Activated T-cell treated with anti-CD3 and anti-CD28 coated beads for 4 hours (primary cell): ENCODE data around the gene ATG101.

Experiments used
- DNase-seq: peaks from one replicate; pipeline ENCODE4 v3.0.0-alpha.2; 2020

Gene ATG101

DNA sequence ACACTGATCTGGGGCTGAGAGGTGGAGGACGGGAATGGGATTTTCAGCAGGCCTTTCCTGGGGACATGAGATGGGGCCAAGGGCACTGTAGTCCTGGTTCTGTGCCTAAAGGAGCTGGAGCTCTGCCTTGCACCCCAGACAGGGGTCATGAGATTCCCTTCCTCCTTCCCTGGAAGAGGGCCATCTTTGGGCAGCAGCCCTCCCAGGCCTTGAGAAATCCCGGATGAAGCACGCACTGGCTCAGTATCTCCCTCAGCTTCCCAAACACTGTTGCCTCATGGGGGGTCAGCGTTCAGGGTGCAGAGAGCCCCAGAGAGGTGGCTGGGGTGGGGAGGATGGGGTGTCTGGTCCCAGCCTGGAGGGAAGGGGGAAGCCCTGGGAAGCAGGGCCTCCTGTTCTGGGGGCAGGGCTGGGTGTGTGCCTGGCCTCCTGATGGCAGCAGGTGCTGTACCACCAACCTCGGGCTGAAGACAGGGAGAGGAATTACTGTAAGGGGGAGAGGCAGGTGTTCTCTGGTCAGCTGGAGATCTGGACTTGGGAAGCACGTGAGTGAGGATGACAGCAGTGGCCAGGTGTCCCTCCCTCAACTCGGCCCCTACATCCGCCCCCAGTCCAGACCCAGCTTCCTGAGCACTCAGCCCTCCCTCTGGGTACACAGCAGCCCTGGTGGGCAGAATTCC lies 26.9 kb upstream of the ATG101 start:
- DNase-seq: no peak

DNA sequence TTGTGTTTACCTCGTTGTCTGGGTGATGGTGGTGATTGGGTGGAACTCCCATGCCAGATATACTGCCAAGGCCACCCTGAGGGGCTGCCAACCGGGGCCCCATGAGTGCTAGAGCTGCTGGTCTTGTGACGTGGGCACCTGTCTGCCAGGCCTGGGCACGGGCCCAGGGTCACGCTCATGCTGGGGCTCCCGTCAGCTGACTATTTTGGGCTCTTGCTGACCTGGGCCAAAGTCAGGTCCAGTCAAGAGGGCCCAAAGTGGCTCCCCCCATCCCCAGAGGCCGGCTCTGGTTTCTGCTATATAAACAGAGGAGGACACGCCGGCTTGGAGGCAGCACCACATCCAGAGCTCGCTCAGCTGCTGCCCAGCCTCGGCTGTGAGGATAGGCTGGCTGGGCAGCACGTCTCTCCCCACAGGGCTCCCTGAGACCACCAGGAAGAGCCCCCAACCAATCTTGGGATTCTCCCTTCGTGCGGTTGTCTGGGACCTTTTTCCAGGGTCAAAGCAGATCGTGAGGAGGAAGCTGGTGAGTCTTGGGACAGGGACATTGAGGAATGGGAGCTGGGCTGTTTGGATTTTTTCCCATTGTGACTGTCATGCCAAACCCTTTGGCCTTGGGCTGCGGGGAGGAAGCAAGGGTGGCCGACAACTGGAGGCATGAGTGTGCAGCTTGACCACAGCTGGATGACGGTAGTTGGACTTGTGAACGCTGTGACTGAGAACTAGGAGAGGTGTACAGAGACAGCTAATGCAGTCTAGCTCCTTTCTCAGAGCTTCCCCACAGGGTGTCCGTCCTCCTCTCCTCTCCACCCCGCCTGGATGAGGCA lies 26.2 kb upstream of the ATG101 start:
- DNase-seq: no peak

DNA sequence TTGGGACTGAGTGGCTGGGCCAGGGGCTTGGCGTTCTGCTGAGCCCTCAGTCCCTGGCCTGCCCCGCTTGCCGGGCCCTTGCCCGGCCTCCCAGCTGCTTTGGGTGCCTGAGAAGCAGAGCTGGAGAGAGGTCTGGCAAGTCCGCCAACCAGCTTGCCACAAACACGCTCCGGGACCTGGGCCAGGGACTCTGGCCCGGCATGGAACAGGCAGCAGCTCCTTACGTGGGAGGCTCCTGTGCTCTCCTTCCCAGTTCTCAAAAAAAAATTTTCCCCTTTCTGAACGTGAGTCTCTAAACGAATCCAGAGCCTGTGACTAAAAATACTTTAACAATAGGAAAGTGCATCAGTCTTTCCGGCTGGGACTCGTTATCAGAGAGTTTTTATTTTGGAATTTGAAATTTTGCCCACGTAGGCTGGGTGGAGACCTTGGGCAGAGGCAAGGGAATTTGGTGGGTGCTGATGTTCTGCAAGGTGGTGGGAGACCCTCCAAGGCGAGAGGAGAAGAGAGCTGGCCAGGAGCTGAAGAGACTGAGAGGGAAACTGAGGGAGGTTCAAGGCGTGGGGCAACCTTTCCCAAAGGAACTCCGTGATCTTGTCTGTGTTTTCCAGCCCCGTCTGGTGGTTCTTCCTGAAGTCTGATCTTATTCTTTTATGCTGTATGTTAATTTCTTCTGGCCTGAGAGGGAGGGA lies 25.3 kb upstream of the ATG101 start:
- DNase-seq: no peak

DNA sequence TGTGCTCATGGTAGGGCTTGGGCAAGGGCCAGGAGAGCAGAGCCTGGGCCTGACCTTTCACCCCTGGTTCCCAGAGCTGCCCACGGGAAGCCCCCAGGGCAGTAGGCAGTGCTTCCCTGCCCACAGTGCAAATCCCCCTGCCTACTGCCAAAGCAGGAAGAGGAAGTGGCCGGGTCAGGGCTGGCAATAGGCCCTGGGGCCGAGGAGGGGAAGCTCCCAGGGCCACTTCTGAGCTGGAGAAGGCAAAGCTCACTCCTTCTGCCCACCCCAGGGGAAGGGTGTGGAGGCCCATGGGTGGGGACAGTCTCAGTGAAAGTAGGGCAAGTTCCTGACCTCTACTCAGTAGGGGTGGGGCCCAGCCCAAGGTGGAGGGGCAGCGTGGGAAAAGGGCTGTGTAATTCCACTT lies 24.0 kb upstream of the ATG101 start:
- no peak for DNase-seq

DNA sequence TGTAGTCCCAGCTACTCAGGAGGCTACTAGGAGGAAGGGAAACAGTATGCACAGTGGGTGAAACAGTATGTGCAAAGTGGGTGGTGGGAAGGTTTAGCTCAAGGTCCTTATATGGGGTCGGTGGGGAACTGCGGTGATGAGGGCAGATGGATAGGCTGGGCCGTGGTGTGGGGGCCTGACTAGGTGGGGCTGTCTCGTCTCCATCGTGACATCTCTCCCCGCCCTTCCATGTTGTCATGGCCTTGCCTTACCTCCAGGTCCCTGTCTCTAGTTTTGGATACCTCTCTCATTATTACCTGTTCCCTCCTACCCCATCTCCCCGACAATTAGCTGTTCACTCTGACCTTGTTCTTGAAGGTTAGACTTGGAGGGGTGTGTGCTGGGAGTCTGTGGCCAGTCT lies 22.9 kb upstream of the ATG101 start:
- DNase-seq: no peak

DNA sequence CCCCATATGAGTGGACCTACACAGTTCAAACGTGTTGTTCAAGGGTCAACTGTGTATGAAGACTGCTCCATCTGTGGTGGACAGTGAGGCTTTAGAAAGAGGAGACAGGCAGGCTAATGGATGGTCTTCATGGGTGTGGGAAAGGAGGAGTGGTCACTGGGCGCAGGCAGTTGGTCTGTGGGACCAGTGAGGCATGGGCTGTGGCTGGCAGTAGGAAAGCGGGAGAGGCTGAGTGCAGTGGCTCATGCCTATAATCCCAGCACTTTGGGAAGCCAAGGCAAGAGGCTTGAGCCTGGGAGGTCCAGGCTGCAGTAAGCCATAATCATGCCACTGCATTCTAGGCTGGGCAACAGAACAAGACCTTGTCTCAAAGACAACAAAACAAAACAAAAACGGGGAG lies 20.5 kb upstream of the ATG101 start:
- DNase-seq: no peak

DNA sequence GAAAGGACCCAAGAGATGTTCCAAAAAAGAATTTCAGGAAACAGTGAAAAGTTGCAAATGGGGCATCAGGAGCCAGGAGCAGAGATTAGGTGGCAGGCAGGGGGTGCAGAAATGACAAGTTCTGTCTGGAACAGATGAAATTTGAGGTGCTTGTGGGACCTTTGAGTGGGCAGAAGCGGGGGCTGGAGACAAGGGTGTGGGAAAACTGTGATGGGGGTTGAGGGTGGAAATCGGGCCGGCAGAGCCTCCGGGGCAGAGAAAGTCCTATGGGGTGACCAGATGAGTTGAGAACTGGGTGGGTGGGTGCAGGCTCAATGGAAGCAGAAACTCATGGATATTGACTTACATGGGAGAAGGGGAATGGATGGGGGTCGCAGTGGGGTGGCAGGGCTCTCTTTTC lies 20.1 kb upstream of the ATG101 start:
- DNase-seq: no peak

DNA sequence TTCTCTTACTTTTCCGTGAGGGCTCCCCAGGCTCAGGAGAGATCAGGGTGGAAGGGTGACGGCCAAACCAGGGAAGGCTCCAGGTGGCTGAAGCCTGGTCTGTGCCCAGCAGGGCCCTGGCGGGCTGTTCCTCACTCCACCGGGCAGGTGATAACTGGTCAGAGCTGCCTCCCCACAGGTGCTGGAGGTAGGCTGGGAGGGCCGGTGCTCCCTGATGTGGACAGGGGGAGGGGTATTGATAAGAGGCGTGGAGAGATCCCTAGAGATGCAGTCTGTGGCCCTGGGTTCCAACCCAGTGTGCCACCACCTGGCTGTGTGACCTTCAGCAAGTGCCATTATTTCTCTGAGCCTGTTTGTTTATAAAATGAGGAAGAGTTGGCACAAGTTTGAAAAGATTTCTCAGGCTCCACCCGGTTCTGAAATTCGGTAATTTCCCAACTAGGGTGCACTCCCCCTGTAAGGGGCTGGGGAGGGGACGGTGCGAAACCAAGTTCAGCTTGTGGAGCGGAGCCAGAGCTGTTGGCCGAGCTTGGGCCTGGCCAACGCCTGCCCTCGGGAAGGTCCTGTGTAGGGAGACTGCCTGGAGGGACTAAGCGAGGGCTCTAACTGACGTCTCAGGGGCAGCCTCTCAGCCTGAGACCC lies 19.5 kb upstream of the ATG101 start:
- no peak for DNase-seq

DNA sequence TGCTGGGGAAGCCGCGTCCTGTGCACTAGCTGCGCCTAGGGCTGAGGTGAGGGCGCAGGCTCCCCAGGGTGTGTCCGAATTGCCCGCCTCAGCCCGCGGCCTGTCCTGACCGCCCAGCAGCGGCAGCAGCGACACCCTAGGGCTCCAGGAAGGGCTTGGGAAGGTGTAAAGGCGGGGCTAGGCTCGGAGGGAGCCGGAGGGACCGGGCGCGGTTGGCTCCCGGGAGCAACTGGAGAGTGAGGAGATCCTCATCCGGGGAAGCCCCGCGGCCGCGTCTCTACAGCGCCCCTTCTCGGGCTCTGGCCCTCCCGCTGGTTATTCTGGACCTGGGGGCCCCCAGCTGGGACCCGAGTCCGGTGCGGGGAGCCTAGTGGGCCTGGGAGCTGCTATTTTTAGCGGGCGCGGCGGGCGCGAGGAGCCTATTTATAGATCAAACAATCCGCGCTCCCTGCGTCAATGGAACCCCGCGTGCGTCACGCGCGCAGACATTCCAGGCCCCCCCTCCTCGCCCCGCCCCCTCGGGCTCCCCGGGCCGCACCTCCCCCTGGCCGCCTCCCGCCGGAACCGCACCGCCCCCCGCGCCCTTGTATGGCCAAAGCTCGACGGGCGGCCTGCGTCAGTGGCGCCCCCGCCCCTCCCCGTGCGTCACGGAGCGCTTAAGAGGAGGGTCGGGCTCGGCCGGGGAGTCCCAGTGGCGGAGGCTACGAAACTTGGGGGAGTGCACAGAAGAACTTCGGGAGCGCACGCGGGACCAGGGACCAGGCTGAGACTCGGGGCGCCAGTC lies 18.8 kb upstream of the ATG101 start, which contains the start of gene NR4A1:
Gene NR4A1, plus strand, starts transcription at position 685 of the 784 bp plus-strand sequence. CDS start 2,887 bp downstream, outside the sequence.
- DNase-seq: peak; percentile 100

DNA sequence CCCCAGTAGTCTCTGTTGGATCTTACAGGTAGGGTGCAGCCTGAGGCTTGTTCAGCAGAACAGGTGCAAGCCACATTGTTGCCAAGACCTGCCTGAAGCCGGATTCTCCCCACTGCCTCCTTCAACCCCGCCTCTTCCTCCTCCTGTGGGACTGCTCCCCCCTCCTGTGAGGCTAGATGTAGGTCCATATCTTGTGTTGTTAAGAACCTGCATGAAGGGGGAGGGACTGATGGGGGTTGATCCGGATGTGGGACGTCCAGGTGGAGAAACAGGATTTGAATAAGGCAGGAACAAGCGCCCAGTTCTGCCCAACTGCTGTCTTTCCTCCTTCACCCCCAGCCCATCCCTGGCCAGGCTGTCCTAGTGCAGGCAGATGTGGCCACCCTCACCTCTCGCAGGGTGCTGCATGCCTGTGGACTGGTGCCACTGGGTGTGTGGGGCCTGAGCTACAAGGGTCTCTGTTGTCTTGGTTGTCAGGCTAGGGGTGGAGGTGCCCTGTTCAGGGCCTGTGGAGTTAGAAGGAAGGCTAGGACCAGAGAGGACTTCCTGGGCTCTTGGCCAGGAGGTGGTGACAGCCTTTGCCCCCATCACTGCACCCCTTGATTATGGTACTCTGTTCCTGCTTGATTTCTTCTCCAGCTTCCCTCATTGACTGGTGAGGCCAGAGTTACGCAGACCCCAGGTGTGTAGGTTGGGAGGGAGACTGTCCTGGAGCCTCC lies 17.2 kb upstream of the ATG101 start:
- DNase-seq: no peak

DNA sequence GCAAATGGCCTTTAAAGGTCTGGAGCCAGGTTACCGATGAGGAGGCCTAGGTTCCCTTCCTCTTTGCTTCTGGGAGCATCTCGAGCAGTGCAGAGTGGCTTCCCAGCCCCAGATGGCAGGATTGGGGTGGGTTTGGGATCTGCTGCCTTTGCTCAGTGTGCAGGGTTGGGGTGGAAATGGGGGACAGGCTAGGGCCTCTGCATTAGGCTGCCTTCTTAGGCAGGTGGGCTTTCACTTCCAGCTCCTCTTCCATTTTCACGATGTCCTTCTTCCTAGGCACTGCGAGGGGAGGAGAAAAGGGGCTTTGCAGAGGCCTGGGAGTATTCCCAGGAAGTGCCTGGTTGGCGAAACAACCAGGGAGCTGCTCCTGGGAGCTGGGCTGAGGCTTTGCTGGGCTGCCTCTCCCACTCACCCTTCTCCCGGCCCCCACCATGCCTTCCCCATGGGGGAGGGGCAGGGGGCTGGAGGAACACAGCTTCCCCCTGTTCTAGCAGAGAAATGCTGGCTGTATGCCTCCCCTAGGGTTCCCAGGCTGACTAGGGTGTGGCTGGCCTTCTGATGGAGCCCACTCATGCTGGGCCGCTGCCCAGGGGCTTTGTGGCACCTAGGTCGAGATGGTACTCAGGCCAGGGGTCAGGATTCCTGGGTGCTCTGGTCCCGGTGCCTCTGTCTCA lies 16.1 kb upstream of the ATG101 start:
- no peak for DNase-seq

DNA sequence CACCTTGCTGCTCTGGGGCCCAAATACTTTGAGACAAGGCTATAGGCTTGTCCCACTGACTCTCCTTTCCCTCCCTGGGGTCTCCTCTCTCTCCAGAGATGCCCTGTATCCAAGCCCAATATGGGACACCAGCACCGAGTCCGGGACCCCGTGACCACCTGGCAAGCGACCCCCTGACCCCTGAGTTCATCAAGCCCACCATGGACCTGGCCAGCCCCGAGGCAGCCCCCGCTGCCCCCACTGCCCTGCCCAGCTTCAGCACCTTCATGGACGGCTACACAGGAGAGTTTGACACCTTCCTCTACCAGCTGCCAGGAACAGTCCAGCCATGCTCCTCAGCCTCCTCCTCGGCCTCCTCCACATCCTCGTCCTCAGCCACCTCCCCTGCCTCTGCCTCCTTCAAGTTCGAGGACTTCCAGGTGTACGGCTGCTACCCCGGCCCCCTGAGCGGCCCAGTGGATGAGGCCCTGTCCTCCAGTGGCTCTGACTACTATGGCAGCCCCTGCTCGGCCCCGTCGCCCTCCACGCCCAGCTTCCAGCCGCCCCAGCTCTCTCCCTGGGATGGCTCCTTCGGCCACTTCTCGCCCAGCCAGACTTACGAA lies 15.4 kb upstream of the ATG101 start:
- DNase-seq: no peak

DNA sequence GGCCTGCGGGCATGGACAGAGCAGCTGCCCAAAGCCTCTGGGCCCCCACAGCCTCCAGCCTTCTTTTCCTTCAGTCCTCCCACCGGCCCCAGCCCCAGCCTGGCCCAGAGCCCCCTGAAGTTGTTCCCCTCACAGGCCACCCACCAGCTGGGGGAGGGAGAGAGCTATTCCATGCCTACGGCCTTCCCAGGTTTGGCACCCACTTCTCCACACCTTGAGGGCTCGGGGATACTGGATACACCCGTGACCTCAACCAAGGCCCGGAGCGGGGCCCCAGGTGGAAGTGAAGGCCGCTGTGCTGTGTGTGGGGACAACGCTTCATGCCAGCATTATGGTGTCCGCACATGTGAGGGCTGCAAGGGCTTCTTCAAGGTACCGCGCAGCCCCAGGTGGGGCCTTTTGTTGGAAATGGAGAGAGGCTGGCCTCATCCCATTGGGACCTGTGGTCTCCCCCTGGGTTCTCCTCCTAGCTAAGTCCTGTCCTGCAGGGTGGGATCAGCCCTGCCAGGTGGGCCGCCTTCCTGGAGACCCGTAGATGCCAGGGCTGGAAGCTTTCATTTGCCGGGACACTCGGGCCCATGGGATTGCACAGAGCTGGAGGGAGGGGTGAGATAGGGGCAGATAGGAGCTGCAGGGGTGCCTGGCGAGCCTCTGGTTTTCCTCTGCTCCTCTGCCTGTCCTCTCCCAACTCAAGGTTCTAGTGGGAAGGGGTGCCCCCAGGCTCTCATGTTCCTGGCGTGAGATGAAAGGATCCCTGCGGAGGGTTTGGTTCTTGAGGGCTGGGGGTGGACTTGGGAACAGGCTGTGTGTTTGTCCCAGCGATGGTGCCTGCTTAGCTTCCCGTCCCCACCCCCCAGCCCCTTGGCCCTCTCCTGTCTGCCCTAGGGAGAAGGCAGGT lies 14.7 kb upstream of the ATG101 start:
- no peak for DNase-seq

DNA sequence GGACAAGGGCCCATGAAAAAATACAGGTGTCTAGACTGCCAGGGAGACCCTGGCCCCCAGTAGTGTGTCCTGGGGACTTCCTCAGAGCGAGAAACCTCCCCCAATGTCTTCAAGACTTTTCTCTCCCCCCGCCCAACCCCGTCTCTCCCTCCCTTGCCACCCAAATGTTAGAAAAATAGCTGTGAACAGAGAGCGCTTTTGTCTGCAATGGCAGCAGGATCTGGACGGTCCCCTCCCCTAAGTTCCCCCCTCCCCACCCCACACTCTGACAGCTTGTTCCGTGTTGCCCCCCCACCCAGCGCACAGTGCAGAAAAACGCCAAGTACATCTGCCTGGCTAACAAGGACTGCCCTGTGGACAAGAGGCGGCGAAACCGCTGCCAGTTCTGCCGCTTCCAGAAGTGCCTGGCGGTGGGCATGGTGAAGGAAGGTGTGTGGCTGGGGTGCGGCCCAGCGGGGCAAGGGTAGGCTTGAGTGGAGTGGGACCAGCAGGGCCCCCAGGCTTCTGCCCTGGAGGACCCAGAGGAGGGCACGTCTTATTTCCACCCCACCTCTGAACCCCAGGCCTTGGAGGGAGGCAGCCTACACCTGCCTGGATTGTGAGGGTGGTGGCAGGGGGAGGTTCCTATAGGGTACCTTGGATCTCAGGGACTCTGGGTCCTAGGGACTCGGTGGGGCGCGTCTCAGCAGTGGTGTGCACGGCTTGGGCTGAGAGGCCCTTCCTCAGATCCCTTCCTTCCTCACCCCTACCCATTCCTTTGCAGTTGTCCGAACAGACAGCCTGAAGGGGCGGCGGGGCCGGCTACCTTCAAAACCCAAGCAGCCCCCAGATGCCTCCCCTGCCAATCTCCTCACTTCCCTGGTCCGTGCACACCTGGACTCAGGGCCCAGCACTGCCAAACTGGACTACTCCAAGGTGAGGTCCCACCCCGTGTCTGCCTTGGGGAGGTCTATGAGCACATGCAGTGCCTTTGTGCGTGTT lies 13.8 kb upstream of the ATG101 start:
- no peak for DNase-seq

DNA sequence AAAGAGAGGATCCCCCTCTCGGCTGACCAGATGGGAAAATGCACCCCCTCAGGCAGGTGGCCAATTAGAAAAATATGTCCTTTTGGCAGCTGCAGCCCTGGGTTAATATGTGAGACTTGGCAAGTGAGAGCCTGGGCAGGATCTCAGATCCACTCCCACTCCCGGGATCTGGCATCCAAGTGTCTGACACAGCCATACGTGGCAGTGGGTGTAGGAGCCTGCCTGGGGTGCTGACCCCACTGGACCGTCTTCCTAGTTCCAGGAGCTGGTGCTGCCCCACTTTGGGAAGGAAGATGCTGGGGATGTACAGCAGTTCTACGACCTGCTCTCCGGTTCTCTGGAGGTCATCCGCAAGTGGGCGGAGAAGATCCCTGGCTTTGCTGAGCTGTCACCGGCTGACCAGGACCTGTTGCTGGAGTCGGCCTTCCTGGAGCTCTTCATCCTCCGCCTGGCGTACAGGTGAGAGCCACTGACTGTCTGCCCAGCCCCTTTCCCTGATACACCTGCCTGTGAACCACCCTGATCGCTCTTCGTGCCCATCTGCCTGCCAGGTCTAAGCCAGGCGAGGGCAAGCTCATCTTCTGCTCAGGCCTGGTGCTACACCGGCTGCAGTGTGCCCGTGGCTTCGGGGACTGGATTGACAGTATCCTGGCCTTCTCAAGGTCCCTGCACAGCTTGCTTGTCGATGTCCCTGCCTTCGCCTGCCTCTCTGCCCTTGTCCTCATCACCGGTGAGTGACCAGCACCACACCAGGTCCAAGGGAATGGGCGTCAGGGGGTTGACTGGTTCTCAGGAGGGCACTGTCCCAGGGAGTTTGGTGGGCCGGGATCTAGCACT lies 12.8 kb upstream of the ATG101 start:
- no peak for DNase-seq

DNA sequence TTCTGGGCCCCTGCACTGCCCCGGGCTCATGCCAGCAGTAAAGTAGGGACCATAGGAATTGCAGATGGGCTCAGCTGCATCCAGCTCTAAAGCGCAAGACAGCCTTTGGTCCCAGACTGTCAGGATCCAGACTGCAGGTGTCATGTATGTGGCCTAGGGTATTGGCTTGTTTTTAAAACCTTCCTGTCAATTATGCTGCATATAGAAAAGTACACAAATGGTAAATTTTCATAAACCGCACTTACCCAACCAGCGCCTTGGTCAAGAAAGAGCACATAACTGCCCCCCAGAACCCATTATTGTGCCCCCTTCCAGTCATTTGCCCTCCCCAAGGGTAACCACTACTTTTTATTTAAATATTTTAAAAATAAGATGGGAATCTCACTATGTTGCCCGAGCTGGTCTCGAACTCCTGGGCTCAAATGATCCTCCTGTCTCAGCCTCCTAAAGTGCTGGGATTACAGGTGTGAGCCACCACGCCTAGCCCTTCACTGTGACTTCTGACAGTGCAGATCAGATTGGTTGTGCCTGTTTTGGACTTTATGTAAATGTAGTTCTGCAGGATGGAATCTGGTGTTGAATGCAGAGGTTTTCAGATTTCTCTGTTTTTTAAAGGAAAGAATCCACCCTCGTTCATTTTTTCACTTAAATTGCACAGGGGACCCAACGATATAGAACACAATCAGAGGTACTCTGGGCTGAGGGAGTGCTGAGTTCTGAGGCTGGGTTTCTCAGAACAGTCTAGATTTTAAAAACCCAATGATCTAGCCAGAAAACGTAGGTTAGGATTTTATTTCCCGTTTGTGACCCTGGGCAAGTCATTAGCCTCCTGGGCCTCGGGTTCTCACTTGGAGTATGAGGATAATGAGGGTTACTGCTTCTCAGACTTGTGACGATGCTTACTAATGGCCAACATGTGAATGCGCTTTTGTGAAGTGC lies 11.9 kb upstream of the ATG101 start:
- no peak for DNase-seq
